ENCODE data around the gene KCNK5.

The KCNK5 gene

GRCh38 chr6:39215640-39216158 lies 13.6 kb downstream of the KCNK5 start:
- DNase-seq (ENCODE audit: low read depth) = no peak

GRCh38 chr6:39214846-39215639 lies 14.2 kb downstream of the KCNK5 start:
- DNase-seq (ENCODE audit: low read depth) = no peak

GRCh38 chr6:39214120-39214813 lies 15.0 kb downstream of the KCNK5 start:
- no peak for DNase-seq (ENCODE audit: low read depth)

GRCh38 chr6:39213195-39213920 lies 15.9 kb downstream of the KCNK5 start:
- no peak for DNase-seq (ENCODE audit: low read depth)

GRCh38 chr6:39211183-39211582 lies 18.1 kb downstream of the KCNK5 start:
- no peak for DNase-seq (ENCODE audit: low read depth)

GRCh38 chr6:39210450-39210849 lies 18.8 kb downstream of the KCNK5 start:
- no peak for DNase-seq (ENCODE audit: low read depth)

- DNase-seq (ENCODE audit: low read depth) = no peak
Observed at GRCh38 chr6:39209911-39210310, 19.4 kb downstream of the KCNK5 start.

GRCh38 chr6:39209360-39209811 lies 19.9 kb downstream of the KCNK5 start:
- no peak for DNase-seq (ENCODE audit: low read depth)

- DNase-seq (ENCODE audit: low read depth) = no peak
Observed at GRCh38 chr6:39208223-39208739, 21.0 kb downstream of the KCNK5 start.

GRCh38 chr6:39207416-39208222 lies 21.7 kb downstream of the KCNK5 start:
- no peak for DNase-seq (ENCODE audit: low read depth)

GRCh38 chr6:39206250-39206721 lies 23.0 kb downstream of the KCNK5 start:
- no peak for DNase-seq (ENCODE audit: low read depth)

- DNase-seq (ENCODE audit: low read depth) = no peak
Observed at GRCh38 chr6:39204646-39205244, 24.5 kb downstream of the KCNK5 start.

- no peak for DNase-seq (ENCODE audit: low read depth)
Observed at GRCh38 chr6:39204160-39204495, 25.1 kb downstream of the KCNK5 start.

- no peak for DNase-seq (ENCODE audit: low read depth)
Observed at GRCh38 chr6:39203436-39204159, 25.7 kb downstream of the KCNK5 start.

GRCh38 chr6:39202166-39202565 lies 27.1 kb downstream of the KCNK5 start:
- DNase-seq (ENCODE audit: low read depth) = no peak

- DNase-seq (ENCODE audit: low read depth) = no peak
Observed at GRCh38 chr6:39200498-39201020, 28.7 kb downstream of the KCNK5 start.

GRCh38 chr6:39199976-39200375 lies 29.3 kb downstream of the KCNK5 start:
- no peak for DNase-seq (ENCODE audit: low read depth)

GRCh38 chr6:39199231-39199940 lies 29.9 kb downstream of the KCNK5 start:
- no peak for DNase-seq (ENCODE audit: low read depth)

GRCh38 chr6:39198528-39198927 lies 30.7 kb downstream of the KCNK5 start:
- DNase-seq (ENCODE audit: low read depth) = no peak
